Measurements from ENCODE around the gene BACH2. TPM values are rescaled to one million over a fixed set of nuclear protein-coding genes. Genes with fewer than 3 reads are reported as not detected.

Gene BACH2
- total RNA-seq, 2 experiments from 2014 or later = 30.3 to 31.1 TPM

DNA sequence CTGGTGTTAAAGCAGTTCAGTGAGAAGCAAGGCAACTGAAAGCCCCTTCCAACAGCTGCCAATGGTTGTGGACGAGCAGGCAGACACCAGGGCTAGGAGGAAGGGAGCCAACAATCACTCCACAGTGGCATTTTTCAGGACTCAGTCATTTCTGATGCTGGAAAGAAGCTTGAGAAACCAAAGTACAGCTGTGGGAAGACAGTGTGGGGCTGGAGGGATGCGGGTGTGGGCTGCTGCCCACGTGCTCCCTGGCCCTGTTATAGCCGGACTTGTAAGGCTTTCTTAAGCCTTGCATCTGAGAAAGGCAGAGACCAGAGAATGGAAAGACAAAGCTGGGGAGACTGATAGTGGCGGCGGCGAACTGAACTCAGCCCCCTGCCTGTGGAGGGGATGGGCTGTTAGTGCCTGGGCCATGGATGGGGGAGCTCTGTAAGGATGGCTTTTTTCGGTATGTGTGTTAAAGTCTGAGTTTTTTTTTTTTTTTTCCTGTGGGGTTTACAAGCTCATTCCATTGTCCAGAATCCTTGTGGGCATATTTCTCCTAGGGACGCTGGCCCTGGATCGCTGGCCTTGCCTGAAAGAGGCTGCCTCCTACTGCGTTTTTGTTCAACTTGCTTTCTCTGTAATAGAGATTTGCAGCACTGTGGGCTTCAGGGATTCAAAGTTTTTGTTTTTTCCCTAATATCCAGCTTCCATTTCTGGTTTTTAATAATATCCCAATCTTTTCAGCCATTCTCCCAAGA is 310.7 kb downstream of the BACH2 start:
- Mint-ChIP-seq H3K27me3 (no peaks in the 10 kb centered on the region), H3K36me3 (ENCODE audit: low read depth) (peaks cover 28% of the 10 kb centered on the region), H3K27ac (no peak overlapping the region), H3K4me3 (no peak overlapping the region), H3K4me1 (peaks cover 26% of the 10 kb centered on the region), H3K9me3 (peaks cover 2% of the 10 kb centered on the region)
- ChIA-PET POLR2A (interaction anchor here (1.1 kb wide), 1 partner anchor 23 kb away, joined by 3 read pairs; no protein-coding TSS in a partner anchor), CTCF (interaction anchor here (1.8 kb wide), 1 partner anchor 42 kb away, joined by 5 read pairs; no protein-coding TSS in a partner anchor)
- no peak for DNase-seq

DNA sequence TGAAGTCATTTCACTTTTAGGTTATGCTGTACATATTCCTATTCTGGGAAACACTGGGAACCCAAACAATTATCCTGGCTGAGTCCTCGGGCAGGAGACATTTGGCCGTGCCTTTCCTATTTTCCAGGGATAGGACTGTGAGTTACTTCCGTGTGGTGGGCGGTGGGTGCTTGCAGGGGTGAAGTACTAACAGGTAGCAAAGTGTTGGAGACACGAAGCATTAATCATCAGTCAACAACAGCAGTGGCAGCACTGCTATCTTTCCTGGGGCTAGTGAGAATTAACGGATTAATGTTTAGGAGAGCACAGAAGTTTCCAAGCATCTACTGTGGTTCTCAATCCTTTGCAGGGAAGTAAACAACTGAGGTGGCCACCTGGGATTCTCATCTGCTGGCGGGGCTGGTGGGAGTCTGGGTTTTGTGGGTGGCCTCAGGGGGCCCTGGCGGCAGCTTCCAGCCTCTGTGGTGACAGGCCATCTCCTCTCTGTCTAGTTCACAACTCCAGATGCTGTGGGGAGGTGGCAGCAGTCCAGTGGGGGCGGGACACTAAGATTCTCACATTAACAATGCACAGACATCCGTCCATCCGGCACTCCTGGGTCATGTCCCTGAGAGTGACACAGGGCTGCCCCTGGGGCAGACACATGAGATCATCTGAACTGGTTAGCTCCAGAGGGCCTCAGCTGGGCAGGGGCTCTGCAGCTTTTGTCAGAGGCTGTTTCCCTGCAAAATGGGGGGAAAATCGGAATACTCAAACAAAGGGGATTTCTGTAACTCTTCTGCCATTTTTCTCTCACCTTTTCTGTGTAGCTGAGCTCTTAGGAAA is 311.5 kb downstream of the BACH2 start:
- ChIA-PET CTCF (interaction anchor here (1.8 kb wide), 1 partner anchor 41 kb away, joined by 5 read pairs; no protein-coding TSS in a partner anchor), POLR2A (no interaction called here)

GRCh38 chr6:89980353-89980752 is 316.3 kb downstream of the BACH2 start:
- Mint-ChIP-seq H3K36me3 (ENCODE audit: low read depth) (peaks cover 4% of the 10 kb centered on the region), H3K4me1 (peaks cover 4% of the 10 kb centered on the region), H3K27me3 (no peaks in the 10 kb centered on the region), H3K4me3 (no peak overlapping the region), H3K9me3 (no peaks in the 10 kb centered on the region), H3K27ac (no peak overlapping the region)
- ChIA-PET POLR2A (no interaction called here), CTCF (no interaction called here)
- DNase-seq = no peak

More for the DNA sequence above, 311.5 kb downstream of the BACH2 start:
- Mint-ChIP-seq H3K36me3 (ENCODE audit: low read depth) (peaks cover 23% of the 10 kb centered on the region), H3K4me1 (peaks cover 24% of the 10 kb centered on the region), H3K4me3 (no peak overlapping the region), H3K9me3 (peaks cover 2% of the 10 kb centered on the region), H3K27me3 (no peaks in the 10 kb centered on the region), H3K27ac (no peak overlapping the region)
- no peak for DNase-seq

GRCh38 chr6:89979481-89980119 is 317.0 kb downstream of the BACH2 start:
- Mint-ChIP-seq H3K36me3 (ENCODE audit: low read depth) (peaks cover 9% of the 10 kb centered on the region), H3K27ac (no peak overlapping the region), H3K4me3 (no peak overlapping the region), H3K27me3 (no peaks in the 10 kb centered on the region), H3K9me3 (no peaks in the 10 kb centered on the region), H3K4me1 (peaks cover 4% of the 10 kb centered on the region)
- POLR2A ChIA-PET = no interaction called here
- CTCF ChIA-PET = no interaction called here
- DNase-seq = no peak

- Mint-ChIP-seq H3K36me3 (ENCODE audit: low read depth) (peaks cover 9% of the 10 kb centered on the region), H3K4me3 (no peak overlapping the region), H3K27me3 (no peaks in the 10 kb centered on the region), H3K9me3 (no peaks in the 10 kb centered on the region), H3K4me1 (peaks cover 4% of the 10 kb centered on the region), H3K27ac (no peak overlapping the region)
- ChIA-PET CTCF (interaction anchor here (0.7 kb wide), 2 partner anchors 19 to 38 kb away, joined by 4 to 5 read pairs; no protein-coding TSS in a partner anchor), POLR2A (interaction anchor here (0.7 to 2.3 kb wide), 3 partner anchors 26 to 139 kb away, joined by 3 to 6 read pairs (median 3); no protein-coding TSS in a partner anchor)
- no peak for DNase-seq
Observed at GRCh38 chr6:89978749-89979145, 317.9 kb downstream of the BACH2 start.

DNA sequence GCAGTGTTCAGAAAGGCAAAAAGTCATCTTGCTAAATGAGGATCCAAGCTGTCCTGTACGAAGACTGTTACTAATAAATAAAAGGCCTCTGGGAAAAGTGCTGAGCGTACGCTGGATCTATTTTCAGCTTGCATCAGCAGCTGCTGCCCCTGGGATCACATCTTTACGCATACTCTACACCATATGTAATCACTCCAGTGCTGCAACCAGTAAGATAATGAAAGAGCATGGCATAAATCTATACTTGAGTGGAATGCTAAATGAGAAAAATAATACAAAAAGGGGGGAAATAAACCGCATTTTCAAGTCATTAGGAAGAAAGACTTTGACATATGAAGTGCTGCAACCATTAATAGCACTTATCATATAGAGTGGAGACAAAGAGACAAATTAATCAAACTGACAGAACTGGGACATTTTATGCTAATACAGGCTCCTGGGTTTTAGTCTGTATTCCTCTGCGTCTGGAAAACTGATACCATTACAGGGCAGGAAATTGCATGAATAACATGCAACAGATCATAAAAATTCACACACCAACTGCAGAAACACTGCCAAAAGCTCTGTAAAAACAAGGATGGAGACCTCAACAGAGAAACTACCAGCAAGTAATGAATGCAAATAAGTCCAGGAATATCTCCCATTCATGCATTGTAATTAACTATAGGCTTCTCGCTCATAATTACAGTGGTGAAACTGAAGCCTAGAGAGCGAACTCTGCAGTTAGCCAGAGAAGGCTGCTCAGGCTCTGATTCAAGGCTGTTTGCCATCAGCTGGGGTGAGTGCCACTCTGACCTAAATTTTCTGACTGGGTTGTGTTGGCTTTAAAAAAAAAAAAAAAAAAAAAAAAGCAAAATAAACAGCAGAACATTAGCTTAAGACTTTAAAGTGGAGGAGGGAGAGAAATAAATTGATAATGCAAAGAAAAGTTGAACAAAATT is 318.6 kb downstream of the BACH2 start:
- Mint-ChIP-seq H3K27me3 (no peaks in the 10 kb centered on the region), H3K4me1 (peaks cover 4% of the 10 kb centered on the region), H3K36me3 (ENCODE audit: low read depth) (peaks cover 9% of the 10 kb centered on the region), H3K4me3 (no peak overlapping the region), H3K27ac (no peak overlapping the region), H3K9me3 (no peaks in the 10 kb centered on the region)
- DNase-seq = no peak
- ChIA-PET POLR2A (interaction anchor here (0.7 to 2.3 kb wide), 3 partner anchors 25 to 139 kb away, joined by 3 to 6 read pairs (median 3); no protein-coding TSS in a partner anchor), CTCF (interaction anchor here (0.7 to 1.3 kb wide), 3 partner anchors 18 to 38 kb away, joined by 4 to 6 read pairs (median 5); no protein-coding TSS in a partner anchor)

DNA sequence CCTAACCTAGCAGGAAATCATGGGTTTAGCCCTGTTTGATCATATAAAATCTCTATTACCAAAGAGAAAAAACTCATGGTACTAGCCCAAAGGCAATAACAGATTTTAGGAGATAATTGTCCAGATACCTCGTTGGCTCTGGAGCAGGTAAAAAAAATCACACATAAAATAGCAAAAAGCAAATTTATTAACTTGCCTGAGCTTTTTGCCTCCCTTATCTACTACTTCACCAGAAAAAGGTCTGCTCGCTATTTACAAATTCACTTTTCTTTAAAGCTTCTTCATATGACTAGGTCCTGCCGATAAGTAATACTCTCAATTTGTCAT is 320.0 kb downstream of the BACH2 start:
- DNase-seq = no peak
- Mint-ChIP-seq H3K27ac (no peak overlapping the region), H3K27me3 (no peaks in the 10 kb centered on the region), H3K9me3 (no peaks in the 10 kb centered on the region), H3K4me3 (no peak overlapping the region), H3K36me3 (ENCODE audit: low read depth) (peaks cover 13% of the 10 kb centered on the region), H3K4me1 (peaks cover 3% of the 10 kb centered on the region)
- POLR2A ChIA-PET = interaction anchor here (2.3 kb wide), 1 partner anchor 24 kb away, joined by 6 read pairs; no protein-coding TSS in a partner anchor
- CTCF ChIA-PET = interaction anchor here (1.3 kb wide), 1 partner anchor 36 kb away, joined by 6 read pairs; no protein-coding TSS in a partner anchor

- Mint-ChIP-seq H3K9me3 (no peaks in the 10 kb centered on the region), H3K4me3 (no peak overlapping the region), H3K36me3 (ENCODE audit: low read depth) (peaks cover 13% of the 10 kb centered on the region), H3K4me1 (peaks cover 1% of the 10 kb centered on the region), H3K27ac (no peak overlapping the region), H3K27me3 (no peaks in the 10 kb centered on the region)
- CTCF ChIA-PET = no interaction called here
- POLR2A ChIA-PET = no interaction called here
- DNase-seq = no peak
Observed at GRCh38 chr6:89975991-89976693, 320.5 kb downstream of the BACH2 start.

DNA sequence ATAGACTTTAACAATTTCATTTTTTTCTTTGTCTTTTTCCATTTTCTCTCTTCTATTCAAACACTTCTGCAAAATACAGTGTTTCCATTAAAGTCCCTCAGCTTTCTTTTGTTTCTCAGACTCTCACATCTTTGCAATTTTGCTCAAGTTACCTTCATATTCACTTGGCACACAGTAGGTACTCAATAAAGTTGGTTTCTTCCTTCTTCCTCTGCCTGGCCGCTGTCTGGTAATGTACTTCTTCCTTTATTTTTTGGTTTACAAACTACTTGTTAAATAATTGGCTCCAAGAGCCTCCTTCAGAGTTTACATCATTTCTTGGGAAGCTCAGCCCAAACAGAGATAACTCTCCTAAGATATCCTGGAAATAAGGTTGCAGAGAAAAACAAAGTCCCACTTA is 321.3 kb downstream of the BACH2 start:
- ChIA-PET POLR2A (no interaction called here), CTCF (no interaction called here)
- H3K9me3 Mint-ChIP-seq = no peaks in the 10 kb centered on the region
- H3K27ac Mint-ChIP-seq = no peak overlapping the region
- no peak overlapping the region for H3K4me3 Mint-ChIP-seq
- H3K4me1 Mint-ChIP-seq = peaks cover 1% of the 10 kb centered on the region
- peaks cover 13% of the 10 kb centered on the region for H3K36me3 Mint-ChIP-seq (ENCODE audit: low read depth)
- no peak for DNase-seq
- H3K27me3 Mint-ChIP-seq = no peaks in the 10 kb centered on the region

DNA sequence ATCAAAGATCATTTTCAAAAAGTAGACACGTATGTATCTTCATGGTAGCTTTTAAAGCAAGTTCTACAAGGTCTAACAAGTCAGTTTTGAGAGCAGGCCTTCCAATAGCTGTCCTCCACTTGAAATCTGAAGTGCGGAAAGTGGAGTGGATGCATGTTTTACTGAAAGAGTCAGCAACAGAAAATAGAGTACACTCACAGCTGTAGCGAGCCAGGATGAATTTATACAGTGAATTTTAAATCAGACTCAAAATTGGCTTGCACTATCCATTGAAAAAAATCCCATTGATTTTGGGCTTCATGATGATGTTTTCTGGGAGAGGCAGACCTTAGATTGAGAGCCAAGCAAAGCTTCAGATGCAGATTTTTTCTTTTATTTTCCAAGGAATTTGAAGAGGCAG is 321.8 kb downstream of the BACH2 start:
- H3K4me1 Mint-ChIP-seq = peaks cover 1% of the 10 kb centered on the region
- no peak overlapping the region for H3K27ac Mint-ChIP-seq
- no peak for DNase-seq
- H3K27me3 Mint-ChIP-seq = no peaks in the 10 kb centered on the region
- ChIA-PET POLR2A (no interaction called here), CTCF (no interaction called here)
- no peak overlapping the region for H3K4me3 Mint-ChIP-seq
- no peaks in the 10 kb centered on the region for H3K9me3 Mint-ChIP-seq
- peaks cover 13% of the 10 kb centered on the region for H3K36me3 Mint-ChIP-seq (ENCODE audit: low read depth)

GRCh38 chr6:89972025-89972381 is 324.6 kb downstream of the BACH2 start:
- peaks cover 19% of the 10 kb centered on the region for H3K36me3 Mint-ChIP-seq (ENCODE audit: low read depth)
- H3K9me3 Mint-ChIP-seq = no peaks in the 10 kb centered on the region
- H3K27ac Mint-ChIP-seq = no peak overlapping the region
- no peaks in the 10 kb centered on the region for H3K27me3 Mint-ChIP-seq
- no peak overlapping the region for H3K4me3 Mint-ChIP-seq
- H3K4me1 Mint-ChIP-seq = peaks cover 1% of the 10 kb centered on the region
- ChIA-PET CTCF (interaction anchor here (0.7 to 1.7 kb wide), 3 partner anchors 32 to 208 kb away, joined by 3 to 4 read pairs (median 4); no protein-coding TSS in a partner anchor), POLR2A (no interaction called here)
- DNase-seq = no peak

Data from activated CD4-positive, alpha-beta memory T cell treated with anti-CD3 and anti-CD28 coated beads, Interleukin-2, amount 10 ng/mL, durations not matched to agents 7 days and 5 days (primary cell).